K562 (cell line): ENCODE measurements around the gene GPN3. TPM values are rescaled to one million over a fixed set of nuclear protein-coding genes. Genes with fewer than 3 reads are reported as not detected.

ENCODE experiments used
- BHLHE40 ChIP-seq: IDR thresholded peaks from 2 replicates; pipeline ENCODE4 v1.6.1; 2011; ENCODE audit warnings: low read length, improper control_type of control experiment
- BRF2 ChIP-seq: IDR thresholded peaks from 3 replicates; pipeline ENCODE4 v1.6.1; 2011; ENCODE audit warnings: borderline replicate concordance, mild to moderate bottlenecking; ENCODE audit not compliant: insufficient read length, insufficient read depth
- HNRNPUL1 ChIP-seq: fragments of 200-400 bp; formaldehyde crosslinking; IDR thresholded peaks from 2 replicates; pipeline ENCODE4 v1.6.1; 2017; ENCODE audit warnings: low read length
- HOXB6 ChIP-seq: fragments of 250-450 bp; sonication (Bioruptor Pico); IDR thresholded peaks from 2 replicates; pipeline ENCODE4 v1.5.1; 2022; ENCODE audit warnings: mild to moderate bottlenecking, borderline replicate concordance
- MEIS2 ChIP-seq: fragments of 450-650 bp; IDR thresholded peaks from 2 replicates; pipeline ENCODE4 v1.6.1; 2014; ENCODE audit warnings: mild to moderate bottlenecking; ENCODE audit not compliant: partially characterized antibody
- NCOA4 ChIP-seq: fragments of 450-650 bp; IDR thresholded peaks from 2 replicates; pipeline ENCODE4 v1.6.1; 2018; ENCODE audit warnings: mild to moderate bottlenecking; ENCODE audit not compliant: partially characterized antibody
- PATZ1 ChIP-seq: fragments of 250-450 bp; sonication (Bioruptor Pico); IDR thresholded peaks from 2 replicates; pipeline ENCODE4 v1.5.0; 2020; ENCODE audit warnings: mild to moderate bottlenecking, borderline replicate concordance
- POLR2AphosphoS2 ChIP-seq: IDR thresholded peaks from 2 replicates; pipeline ENCODE4 v1.6.1; 2012; ENCODE audit warnings: low read length, improper control_type of control experiment
- SMAD4 ChIP-seq: fragments of 250-450 bp; sonication (Bioruptor Pico); conservative IDR thresholded peaks from 2 replicates; pipeline ENCODE4 v1.8.0; 2021; ENCODE audit warnings: inconsistent platforms, mild to moderate bottlenecking, moderate library complexity
- SMARCA4 ChIP-seq: fragments of 450-650 bp; IDR thresholded peaks from 2 replicates; pipeline ENCODE4 v1.6.1; 2016
- SMARCB1 ChIP-seq: IDR thresholded peaks from 2 replicates; pipeline ENCODE4 v1.6.1; 2011; ENCODE audit warnings: improper control_type of control experiment, low read depth; ENCODE audit not compliant: insufficient read length
- SNRNP70 ChIP-seq: fragments of 200-400 bp; formaldehyde crosslinking; optimal IDR thresholded peaks from 2 replicates; pipeline ENCODE3; 2017; ENCODE audit warnings: low read depth, low read length
- SUPT5H ChIP-seq: fragments of 450-650 bp; IDR thresholded peaks from 2 replicates; pipeline ENCODE4 v1.6.1; 2016
- TEAD4 ChIP-seq, 2 experiments: sonication (generic) in 1 of 2; formaldehyde crosslinking in 1 of 2; IDR thresholded peaks; 2 replicates each; pipeline versions ENCODE4 v1.6.1 to v1.8.0; 2012 to 2022; ENCODE audit warnings: borderline replicate concordance in 1 of 2, inconsistent platforms in 1 of 2, low read length in 1 of 2, mild to moderate bottlenecking in 1 of 2, missing genetic modification reagents in 1 of 2
- ZBTB33 ChIP-seq: sonication (generic); formaldehyde crosslinking; IDR thresholded peaks from 2 replicates; pipeline ENCODE4 v1.8.1; 2023; ENCODE audit warnings: mild to moderate bottlenecking, missing genetic modification reagents
- ZBTB5 ChIP-seq: fragments of 450-650 bp; IDR thresholded peaks from 2 replicates; pipeline ENCODE4 v1.6.1; 2017; ENCODE audit warnings: antibody characterized with exemption
- ZNF57 ChIP-seq: fragments of 450-650 bp; formaldehyde crosslinking; IDR thresholded peaks from 2 replicates; pipeline ENCODE4 v1.4.0; 2020; ENCODE audit warnings: mild to moderate bottlenecking, moderate library complexity
- ZNF695 ChIP-seq: fragments of 450-650 bp; formaldehyde crosslinking; IDR thresholded peaks from 2 replicates; pipeline ENCODE4 v1.4.0; 2020; ENCODE audit warnings: mild to moderate bottlenecking, moderate library complexity
- polyA plus RNA-seq, 8 experiments: library from polyadenylated mRNA; depleted of rRNA in 4 of 8; stranded (reverse) in 5 of 8; unstranded in 3 of 8; fragments of >200 nt; fragmentation: Nextera tagmentation in 2 of 8; fragmentation: Illumina TruSeq in 1 of 8; extraction: Ambion mirVana in 2 of 8; extraction: Trizol in 1 of 8; gene quantifications; 2 replicates each; pipeline versions ENCODE4 v1.2.1 to v1.2.3, GENCODE V29; 2011 to 2014; ENCODE audit warnings: inconsistent platforms in 1 of 8, missing spikeins in 1 of 8
- total RNA-seq, 7 experiments: library from RNA; depleted of rRNA in 6 of 7; stranded (reverse); fragments of >200 nt in 6 of 7; fragmentation: Illumina TruSeq in 2 of 7; extraction: Trizol in 2 of 7; gene quantifications; 2 replicates each; pipeline versions ENCODE4 v1.2.1 to v1.2.3, GENCODE V29; 2011 to 2021; ENCODE audit warnings: low replicate concordance in 1 of 7
- TF ChIP-seq, protein P1 (sequence below): sonication (generic); formaldehyde crosslinking; IDR thresholded peaks from 2 replicates; pipeline ENCODE4 v1.8.0; 2022; ENCODE audit warnings: missing genetic modification reagents, mild to moderate bottlenecking, moderate library complexity, borderline replicate concordance
- TF ChIP-seq, protein P2 (sequence below): IDR thresholded peaks from 2 replicates; pipeline ENCODE4 v1.6.1; 2011; ENCODE audit not compliant: insufficient read length; ENCODE audit errors: extremely low read depth

Gene GPN3
- total and polyA plus RNA-seq, 9 of the 15 experiments (the other 6 are each of a cell fraction or from before 2014, with no cell fraction given), result 35.8 to 123 (median 64.2) TPM

DNA sequence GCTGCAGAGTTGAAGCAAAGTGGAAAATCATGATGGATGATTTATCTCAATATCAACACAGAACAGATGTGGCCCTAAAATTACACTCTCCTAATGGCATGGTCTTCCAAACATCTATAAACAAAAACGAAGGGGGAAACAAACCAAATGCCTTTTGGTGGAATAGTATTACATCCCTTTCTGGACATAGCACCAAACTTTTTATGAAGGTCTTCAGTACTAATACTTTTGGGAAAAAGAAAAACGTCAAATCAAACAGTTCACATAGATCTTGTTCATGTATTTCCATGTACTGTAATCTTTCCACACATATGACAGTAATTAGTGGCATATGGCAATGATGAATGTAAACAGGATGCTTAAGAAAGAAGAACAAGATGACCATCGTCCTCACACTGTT is 41.7 kb downstream of the GPN3 start (continued):
- TF ChIP-seq, protein P1, sequence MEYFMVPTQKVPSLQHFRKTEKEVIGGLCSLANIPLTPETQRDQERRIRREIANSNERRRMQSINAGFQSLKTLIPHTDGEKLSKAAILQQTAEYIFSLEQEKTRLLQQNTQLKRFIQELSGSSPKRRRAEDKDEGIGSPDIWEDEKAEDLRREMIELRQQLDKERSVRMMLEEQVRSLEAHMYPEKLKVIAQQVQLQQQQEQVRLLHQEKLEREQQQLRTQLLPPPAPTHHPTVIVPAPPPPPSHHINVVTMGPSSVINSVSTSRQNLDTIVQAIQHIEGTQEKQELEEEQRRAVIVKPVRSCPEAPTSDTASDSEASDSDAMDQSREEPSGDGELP, result no peak
- TF ChIP-seq NCOA4, result no peak
- TF ChIP-seq ZNF695, result no peak
- TF ChIP-seq ZBTB33 (CRISPR knock-in tag), result no peak
- TF ChIP-seq SUPT5H, result no peak
- no peak for TF ChIP-seq BRF2
- TF ChIP-seq TEAD4 (IDR thresholded peaks at IDR 0.05; ENCODE audit: low read length), result peak; percentile 51; the same call in 1 of the 2 replicates
- TF ChIP-seq TEAD4 (CRISPR knock-in tag; IDR thresholded peaks at IDR 0.05; ENCODE audit: borderline replicate concordance), result no peak
- TF ChIP-seq SMARCA4, result 0 out of 2 replicates have a peak, but pooled peaks have one; percentile 34
- TF ChIP-seq ZNF57 (CRISPR knock-in tag), result no peak
- TF ChIP-seq SMAD4 (CRISPR knock-in tag), result no peak
- TF ChIP-seq BHLHE40, result no peak
- no peak for TF ChIP-seq HNRNPUL1
- TF ChIP-seq ZBTB5, result no peak
- no peak for TF ChIP-seq SNRNP70
- no peak for TF ChIP-seq POLR2AphosphoS2
- no peak for TF ChIP-seq SMARCB1
- no peak for TF ChIP-seq HOXB6 (CRISPR knock-in tag)
- no peak for TF ChIP-seq PATZ1 (CRISPR knock-in tag)
- TF ChIP-seq, protein P2, sequence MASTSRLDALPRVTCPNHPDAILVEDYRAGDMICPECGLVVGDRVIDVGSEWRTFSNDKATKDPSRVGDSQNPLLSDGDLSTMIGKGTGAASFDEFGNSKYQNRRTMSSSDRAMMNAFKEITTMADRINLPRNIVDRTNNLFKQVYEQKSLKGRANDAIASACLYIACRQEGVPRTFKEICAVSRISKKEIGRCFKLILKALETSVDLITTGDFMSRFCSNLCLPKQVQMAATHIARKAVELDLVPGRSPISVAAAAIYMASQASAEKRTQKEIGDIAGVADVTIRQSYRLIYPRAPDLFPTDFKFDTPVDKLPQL, result no peak
- TF ChIP-seq MEIS2, result peak; percentile 65
